COLO829 (cell line): Measurements from ENCODE around the gene FHIP1B.

ENCODE experiments used
- DNase-seq: peaks from one replicate; pipeline ENCODE4 v3.0.0; 2012; ENCODE audit warnings: low spot score

FHIP1B gene

DNA sequence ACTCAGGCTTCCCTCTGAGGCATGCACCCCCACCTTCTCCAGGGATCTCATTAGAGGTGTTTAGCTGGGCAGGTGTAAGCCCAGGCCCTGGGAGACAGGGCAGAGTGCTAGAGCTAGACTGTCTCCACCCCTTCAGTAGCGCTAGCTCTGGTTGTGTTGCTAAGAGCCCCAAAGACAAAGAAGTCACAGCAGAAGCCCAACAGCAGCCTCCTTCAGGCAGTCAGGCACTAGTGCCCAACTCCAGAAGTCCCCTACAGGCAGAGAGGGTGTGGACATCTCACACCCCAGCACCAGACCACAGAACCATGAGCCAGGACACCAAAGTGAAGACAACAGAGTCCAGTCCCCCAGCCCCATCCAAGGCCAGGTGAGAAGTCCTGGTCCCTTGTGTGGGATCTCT is 4.5 kb upstream of the FHIP1B start, which contains the start of gene CNGA4:
CNGA4 (plus strand) TSS at position 188 of the 400 bp plus-strand sequence; CDS start at position 306, 118 bp downstream.
- DNase-seq = no peak

DNA sequence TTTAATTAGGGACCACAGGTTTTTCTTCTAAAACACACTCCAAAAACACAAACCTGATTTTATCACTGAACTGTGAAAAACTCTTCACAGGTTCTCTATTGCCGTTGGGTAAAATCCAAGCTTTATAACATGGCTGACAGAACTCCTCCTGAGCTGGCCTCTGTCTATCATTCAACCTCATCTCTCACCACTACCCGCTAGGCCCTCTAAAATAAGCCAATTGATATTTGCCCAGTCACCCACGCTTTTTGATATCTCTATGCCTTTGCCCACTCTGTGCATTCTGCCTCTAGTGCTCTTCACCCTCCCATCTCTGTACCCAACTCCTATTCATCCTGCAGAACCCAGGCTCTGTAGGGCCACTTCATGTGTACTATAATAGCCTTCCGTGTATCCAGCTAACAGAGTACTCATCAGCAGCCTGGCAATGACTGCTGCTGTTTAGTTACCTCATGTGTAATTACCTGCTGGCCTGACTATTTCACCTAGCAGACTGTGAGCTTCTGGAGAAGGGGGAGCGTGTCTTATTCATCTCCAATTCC is 3.4 kb upstream of the FHIP1B start:
- DNase-seq = no peak

DNA sequence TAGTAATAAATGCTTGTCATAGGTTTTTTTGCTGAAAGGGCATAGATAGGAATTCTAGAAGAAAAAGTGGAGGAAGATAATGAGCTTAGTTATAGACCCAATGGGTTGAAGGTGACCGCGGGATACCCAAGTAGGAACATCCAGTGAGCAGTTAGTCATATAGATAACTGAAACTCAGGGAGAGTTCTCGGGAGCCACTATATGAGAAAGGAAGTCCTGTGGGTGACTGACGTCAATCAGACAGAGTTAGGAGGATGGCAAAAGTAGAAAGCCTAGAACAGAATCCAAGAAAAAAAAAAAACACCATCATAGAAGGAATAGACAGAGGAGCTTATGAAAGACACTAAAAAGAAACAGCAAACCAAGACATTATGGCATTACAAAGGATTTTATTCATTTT is 2.8 kb upstream of the FHIP1B start:
- DNase-seq = no peak

DNA sequence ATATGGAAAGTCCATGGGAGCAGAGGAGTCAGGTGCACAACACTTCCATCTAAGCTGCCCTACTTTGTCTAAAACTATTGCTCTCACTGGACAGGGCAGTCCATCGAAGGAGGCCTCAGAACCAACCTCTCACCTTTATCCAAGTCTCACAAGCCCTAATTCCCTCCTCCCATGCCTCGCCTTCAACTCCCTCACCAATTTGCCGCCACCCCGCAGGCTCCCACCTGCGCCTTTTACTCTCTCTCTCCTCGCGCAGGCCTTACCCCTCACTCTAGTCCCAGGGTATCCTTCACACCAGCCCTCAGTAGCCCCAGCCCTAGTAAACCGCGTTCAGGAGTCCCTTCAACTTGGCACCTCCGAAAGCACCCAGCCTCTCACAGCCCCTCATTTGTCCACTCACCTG is 451 bp downstream of the FHIP1B start:
- DNase-seq = no peak

DNA sequence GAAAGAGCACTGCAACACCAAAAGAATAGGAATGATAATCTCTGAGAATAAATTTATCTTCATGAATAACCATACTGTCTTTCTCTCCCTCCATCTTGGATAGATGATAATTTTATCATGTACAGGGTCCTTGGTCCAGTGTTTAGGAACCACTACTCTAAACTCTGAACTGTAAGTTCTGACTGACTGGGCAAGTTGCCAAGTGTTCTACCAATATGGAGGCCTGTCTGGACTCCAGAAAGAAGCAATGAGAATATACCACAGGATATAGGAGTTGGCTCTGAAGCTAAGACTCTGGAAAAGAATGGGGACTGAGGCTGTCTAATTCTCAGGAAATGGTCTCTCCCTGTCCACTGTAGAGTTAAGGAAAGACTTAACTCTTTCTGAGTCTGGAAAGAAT is 1.5 kb downstream of the FHIP1B start:
- no peak for DNase-seq

DNA sequence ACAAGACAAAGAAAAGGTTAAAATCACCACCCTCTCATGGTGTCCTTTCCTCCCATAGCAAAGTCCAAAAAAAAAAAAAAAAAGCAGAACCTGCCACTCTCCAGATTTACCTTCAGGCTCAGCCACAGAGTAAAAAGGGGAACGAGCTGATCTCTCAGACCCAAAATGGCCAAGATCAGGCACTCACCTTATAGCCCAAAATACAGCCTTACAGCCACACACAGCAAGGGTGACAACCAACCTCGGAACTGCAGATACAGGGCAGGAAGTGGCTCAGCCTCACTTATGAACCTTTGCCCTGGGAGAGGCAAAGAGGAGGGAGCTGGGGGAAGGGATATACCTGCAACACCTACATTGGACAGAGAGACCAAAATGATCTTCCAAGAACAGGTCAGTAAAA is 4.5 kb downstream of the FHIP1B start:
- no peak for DNase-seq

DNA sequence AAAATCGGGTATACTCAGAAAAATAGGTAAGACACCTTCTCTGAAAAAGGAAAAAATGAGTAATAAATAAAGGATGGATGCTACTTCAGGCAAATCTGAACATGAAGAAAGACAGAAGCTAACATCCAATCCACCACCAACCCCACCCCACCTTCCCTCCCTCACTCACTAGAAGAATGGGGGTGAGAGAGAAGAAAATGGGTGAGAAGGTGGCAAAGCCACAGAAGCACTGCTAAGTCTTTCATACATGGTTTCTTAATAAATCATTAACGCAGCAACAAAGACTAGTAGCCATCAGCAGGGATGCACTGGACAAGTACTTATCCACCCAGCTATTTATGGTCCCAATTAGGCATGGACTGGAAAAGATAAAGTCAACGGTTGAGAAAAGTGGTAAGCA is 5.9 kb downstream of the FHIP1B start:
- no peak for DNase-seq

DNA sequence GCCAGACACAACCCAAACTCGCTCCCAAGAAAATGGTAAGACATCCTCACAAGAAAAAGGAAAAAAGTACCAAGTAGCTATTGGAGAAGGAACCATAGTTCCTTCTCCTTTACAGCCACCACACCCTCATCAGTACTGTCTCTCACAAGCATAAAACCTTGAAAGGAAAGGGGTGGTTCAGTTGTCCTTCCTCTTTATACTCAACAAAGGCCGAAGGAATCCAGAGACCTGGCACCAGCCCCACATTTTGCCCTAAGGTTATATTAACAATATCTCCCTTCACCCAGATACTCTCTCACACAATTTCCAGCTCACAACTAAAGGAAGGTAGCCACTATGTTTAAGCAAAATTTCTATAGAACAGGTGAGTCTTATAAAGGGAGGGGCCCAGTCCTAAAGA is 8.5 kb downstream of the FHIP1B start:
- no peak for DNase-seq

DNA sequence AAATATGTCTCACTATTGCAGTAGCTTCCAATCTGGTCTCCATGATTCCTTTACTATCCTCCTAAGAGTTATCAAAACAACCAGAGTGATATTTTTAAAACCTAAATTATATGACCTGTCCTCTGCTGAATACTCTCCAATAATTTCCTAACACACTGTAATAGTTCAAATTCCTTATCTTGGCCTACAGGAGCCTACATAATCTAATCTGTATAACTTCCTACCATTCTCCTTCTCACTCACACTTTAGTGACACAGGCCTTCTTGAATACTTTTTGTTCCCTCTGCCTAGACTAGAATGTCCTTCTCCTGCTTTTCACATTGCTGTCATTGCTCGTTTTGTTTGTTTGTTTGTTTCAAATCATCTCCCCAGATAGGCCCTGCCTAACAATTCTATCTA is 9.4 kb downstream of the FHIP1B start:
- no peak for DNase-seq

DNA sequence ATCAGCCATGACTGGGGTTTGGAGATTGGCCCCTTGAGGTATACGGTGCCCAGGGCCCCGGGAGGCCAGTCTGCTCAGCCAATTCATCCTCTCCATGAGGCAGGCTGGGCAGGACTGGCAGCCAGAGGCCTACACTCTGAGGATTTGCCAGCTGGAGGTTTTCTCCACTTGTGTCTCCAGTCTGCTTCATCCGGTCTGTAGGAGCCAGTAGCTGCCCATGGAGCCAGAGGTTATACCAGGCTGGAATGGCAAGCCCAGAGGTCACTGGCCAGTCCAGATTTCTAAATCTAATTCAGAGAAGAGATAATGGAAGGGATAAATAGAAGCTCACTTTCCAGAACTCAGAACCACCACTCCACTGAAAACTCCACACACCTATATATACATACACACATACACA is 10.0 kb downstream of the FHIP1B start:
- DNase-seq = no peak

DNA sequence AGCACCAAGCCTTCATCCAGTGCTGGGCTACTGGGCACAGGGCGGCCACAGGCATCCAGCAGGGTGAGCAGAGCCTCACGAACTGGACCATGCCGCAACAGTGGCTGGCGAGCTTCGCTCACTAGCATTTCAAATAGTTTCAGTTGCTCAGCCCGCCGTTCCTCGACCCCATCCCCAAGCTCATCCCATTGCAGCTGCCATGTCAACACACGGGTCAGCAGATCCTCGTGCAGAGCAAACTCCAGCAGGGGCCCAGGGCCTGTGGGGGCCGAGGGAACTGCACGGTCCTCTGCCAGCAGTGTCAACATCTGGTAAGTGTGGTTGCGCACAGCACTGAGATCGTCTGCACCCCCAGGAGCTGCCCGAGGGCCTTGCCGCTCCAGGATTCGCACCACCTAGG is 10.6 kb downstream of the FHIP1B start:
- no peak for DNase-seq

DNA sequence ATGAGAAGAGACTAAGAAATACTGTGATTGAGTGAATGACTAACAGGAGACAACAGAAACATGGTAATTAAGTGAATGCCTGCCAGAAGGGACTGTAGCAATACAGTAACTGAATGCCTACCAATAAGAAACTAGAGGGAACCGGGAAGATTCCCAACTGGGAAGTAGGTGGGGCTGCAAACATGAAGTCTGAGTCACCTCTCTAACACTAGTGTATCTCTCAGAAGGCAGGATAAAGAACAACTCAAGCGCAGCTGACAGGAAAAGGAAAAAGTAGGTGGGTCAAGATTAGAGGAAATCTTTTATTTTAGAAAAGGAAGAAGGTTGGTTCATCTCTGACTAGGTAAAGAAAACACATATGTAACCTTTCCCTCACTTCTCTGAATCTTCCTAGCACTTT is 15.1 kb downstream of the FHIP1B start:
- peak; percentile 83 for DNase-seq

DNA sequence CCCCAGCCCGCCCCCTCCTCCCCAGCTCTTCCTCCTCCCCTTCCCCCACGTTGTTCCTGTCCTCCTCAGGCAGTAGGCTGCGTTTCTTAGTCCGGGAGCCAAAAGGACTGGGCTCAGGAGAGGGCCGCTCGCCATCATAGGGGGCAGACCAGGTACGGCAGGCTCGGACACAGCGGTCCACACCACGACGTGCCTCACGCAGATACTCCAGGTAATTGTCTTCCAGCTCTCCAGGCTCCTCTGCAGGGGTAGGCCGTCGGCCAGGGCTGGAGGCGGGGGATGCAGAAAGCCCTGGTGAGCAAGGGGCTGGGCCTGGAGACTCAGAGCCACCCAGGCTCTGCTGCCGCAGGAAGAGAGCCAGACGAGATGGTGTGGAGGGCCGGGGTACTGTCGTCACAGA is 16.7 kb downstream of the FHIP1B start:
- no peak for DNase-seq

DNA sequence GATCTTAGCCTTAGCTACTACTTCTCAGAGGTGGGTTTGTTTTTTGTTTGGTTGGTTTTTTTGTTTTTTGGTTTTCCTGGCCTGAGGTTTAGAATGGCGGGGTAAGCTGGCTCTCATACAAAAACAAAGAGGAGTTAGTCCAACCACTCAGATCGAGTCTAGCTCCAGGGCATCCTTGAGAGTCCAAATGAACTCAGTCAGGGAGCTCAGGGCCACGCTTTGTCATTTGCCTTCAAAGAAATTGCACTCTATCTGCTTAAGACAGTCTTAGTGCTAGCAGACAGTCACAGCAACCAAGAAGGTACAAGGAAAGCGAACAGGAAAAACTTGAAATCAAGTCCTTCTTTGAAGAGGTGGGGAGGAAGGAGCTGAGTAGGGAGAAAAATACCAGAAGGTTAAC is 17.9 kb downstream of the FHIP1B start:
- DNase-seq = no peak

DNA sequence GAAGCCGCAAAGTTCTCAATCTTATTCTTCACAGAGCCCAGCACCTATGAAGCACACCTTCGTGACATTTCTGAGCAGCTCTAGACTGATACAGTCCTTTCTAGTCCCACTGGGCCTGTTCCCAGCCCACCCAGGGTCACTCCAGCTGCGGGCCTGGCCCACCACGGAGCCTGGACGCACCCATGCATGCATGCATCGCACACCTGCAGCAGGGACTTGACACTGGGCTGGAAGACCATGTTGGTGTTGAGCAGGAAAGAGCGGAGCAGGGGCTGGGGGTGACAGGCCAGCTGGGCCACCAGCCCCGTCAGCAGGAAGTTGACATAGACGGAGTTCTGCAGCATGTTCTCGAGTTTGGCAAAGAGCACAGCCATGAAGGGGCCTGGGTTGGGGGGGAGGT is 19.9 kb downstream of the FHIP1B start:
- no peak for DNase-seq

DNA sequence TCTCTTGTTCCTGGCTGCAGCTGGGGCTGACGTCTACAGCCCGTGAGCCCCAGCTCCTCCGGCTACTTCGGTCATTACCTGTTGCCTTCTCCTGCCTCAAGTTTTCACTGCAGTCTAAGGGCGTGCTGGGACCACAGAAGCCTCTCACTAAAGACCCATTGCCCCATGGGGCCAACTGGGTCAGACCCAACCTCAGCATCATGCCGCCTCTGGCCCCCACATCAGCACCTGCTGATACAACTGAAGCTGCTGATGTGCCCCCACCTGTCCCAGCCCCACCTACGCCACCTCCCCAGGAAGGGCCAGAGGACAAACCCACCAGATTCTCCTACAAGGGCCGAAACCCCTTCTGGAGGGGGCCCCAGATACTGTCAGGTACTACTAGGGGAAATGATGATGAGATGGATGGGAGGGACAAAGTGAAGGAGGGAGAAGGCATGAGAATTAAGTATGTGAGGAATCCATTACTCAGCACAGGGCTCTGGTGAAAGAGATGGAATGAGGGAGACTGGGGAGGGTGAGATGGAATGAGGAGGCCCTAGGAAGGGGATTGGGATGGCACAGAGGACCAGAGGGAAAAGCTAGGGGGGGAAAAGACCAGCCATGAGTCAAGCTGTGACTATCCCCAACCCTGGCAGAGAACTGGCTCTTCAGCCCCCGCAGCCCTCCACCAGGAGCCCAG is 24.0 kb downstream of the FHIP1B start:
- no peak for DNase-seq

DNA sequence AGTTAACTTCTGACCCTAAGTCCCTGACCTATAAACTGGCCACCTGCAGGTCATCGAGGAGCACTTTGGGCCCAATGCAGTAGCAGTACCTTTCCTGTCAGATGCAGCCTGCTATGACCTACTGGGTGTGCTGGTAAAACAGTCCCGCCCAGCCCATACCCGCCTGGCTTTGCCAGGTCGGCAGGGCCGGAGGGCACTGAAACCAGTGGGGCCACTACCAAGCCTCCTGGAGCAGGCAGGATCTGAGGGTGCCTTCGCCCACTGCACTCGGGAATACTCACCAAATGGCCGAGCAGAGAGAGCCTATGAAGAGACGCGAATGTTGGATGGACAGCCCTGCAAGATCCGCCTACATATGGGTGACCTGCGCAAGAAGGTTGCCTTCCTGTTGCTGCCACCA is 24.6 kb downstream of the FHIP1B start:
- no peak for DNase-seq

DNA sequence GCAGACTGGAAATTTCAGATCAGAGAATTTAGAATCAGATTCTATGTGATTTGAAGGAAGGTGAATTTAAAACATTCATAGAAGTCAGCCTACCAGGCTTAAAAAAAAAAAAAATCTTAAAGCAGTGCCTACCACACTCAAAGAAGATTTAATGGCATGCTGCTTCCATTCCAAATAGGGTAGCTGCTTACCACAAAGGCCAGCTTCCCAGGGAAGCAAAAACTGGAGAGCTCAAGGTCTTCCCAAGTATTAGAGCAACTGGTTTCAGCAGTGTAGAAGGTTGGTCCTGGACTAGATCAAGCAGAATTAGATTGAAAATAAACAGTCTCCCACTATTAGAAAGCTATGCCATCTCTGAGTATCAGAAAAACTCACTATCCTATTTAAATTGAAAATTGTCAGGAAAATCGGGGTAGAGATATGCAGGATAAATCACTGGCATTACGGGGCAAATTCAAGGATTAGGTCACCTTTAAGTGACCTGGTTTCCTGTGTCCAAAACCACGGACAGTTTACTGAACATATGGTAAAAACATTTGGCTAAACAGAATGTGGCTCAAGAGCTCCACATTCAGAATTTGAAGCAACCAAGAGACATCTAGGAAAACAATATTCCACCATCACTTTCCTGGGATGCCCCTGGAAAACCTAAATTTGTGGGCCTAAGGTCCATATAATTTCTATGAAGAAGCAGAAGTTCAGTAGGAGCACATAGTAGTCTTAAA is 27.8 kb downstream of the FHIP1B start:
- no peak for DNase-seq

DNA sequence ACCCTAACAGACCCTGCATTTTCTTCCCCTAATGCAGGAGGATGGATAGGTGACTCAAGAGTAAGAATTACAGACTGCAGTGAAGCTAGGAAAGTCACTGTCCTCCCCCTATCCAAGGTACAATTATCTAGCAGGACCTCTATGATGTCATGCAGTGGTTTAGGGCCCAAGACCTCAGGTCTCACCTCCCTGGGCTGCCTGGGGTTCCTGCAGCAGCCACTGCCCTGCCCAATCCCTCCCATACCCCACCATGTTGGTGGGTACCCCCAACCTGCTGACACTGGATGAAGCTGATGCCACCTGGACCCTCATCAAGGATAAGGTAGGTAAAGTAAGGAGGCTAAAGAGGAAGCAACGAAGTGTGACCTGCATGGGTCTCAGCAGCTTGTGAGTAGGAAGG is 29.1 kb downstream of the FHIP1B start, which contains the start of gene C11orf42:
C11orf42 (plus strand) TSS at position 192 of the 400 bp plus-strand sequence; CDS start at position 251, 59 bp downstream.
- no peak for DNase-seq

DNA sequence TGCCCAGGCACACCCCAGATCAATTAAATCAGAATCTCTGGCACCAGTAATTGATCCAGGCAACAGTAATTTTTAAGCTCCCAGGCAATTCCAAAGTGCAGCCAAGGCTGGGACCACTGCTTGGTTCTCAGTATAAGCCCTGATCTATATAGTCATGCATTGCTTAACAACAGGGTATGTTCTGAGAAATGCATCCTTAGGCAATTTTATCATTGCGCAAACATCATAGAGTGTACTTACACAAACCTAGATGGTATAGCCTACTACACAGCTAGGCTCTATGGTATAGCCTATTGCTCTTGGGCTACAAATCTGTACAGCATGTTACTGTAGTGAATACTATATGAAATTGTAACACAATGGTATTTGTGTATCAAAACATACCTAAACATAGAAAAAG is 29.7 kb downstream of the FHIP1B start:
- DNase-seq = no peak

DNA sequence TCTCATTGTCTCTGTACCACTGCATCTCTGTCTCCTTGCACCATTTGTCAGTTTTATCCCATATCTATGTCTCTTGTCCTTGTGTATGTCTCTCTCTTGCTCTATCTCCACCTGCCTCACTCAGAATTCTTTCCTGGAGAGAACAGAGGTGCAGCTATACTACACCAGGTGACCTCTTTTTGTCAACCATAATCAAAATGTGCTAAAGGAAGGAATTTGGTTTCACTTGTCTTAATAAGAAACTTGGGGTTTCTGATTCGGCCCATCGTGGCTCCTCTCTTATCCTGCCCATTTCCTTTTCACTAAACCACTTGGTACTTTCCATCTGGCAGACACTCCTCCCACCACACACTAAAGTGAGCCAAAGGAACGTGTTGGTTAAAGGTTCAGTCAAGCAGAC is 31.1 kb downstream of the FHIP1B start:
- DNase-seq = no peak

DNA sequence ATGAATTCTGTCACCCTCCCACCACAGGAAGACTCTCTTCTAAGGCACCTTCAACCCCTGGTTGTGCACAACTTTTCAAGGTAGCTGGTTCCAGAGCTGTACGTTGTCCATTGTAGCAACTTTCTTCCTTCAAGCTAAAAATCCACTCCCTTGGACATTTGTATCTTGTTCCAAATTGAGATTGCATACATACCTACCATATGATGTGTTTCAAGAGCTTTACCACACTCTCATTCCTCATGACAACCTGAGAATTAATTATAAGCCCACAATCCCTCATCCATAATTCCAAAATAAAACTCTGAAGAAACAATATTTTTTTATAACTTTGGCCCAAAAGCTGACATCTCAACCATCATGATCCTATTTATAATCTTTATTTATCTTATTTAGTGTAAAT is 32.4 kb downstream of the FHIP1B start:
- DNase-seq = no peak

DNA sequence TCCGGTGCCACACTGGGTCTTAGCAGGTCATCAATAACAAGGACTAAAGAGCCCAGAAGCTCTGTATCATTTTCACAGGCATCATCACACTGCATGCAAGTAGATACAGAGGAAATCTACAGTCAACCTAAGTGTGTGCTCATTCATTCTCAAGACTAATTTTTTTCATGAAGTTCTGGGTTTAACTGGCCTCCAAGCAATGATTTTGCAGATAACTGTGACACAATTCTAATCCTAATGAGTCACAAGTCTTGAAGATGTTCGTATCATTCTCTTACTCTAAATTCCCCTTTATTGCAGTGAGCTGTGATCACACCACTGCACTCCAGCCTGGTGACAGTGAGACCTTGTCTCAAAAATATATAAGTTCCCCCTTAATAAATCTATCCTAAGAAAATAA is 33.0 kb downstream of the FHIP1B start:
- no peak for DNase-seq

DNA sequence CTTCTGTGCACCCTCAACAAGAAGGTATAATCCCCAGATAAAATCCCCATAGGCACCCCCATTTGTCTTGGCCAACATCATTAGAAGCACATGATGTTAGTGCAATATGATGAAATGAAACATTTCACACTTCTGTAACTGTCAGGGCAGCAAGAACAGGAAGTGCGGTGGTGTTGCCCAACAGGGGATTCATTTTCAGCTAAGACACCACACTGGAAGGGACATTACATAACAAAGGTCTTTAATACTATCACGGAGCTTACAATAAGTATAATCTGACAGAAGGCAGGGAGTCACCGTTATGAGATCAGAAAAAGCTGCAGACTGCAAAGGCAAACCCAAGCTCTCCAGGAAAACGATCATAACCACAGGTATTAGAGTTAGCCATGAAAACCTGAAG is 33.5 kb downstream of the FHIP1B start:
- DNase-seq = no peak
